ENCODE results near the gene COMMD1. TPM values are rescaled to one million over a fixed set of nuclear protein-coding genes. Genes with fewer than 3 reads are reported as not detected.

The COMMD1 gene
- total RNA-seq, 2 experiments from 2014 or later = 11.5 to 13.2 TPM

DNA sequence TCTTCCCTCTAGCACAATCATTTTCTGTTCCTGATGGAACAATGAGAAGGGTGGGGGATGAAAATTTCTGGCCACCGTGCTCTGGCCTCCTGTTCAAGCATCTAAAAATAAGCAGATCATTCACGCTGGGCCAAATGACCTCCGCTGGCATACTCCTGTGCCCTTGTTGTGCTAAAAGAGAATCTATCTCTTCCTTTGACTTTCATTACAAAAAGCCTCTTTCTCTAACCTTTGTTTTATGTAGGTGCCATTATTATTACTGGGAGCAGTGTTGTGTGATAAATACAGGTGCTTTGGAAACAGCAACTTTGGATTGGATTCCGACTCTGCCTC is 245.8 kb downstream of the COMMD1 start:
- H3K27me3 Mint-ChIP-seq = no peaks in the 10 kb centered on the region
- ChIA-PET CTCF (no interaction called here), POLR2A (no interaction called here)
- Histone ChIP-seq H3K4me3 (ENCODE audit: low read length) (no peak overlapping the region), H3K4me1 (ENCODE audit: insufficient read depth, low read length) (no peaks in the 10 kb centered on the region), H3K27me3 (ENCODE audit: control insufficient read depth in 1 of 2, insufficient read depth in 2 of 2, low read length in 2 of 2) (no peaks in the 10 kb centered on the region), H3K27ac (ENCODE audit: low read depth in 1 of 2, low read length in 2 of 2) (no peak overlapping the region), H3K9me3 (ENCODE audit: control insufficient read depth in 1 of 2, insufficient read depth in 1 of 2, low read length in 2 of 2) (peaks cover 0 to 10% of the 10 kb centered on the region in 2 experiments), H3K36me3 (ENCODE audit: insufficient read depth, low read length) (no peaks in the 10 kb centered on the region)
- ATAC-seq (ENCODE audit: poor library complexity) = no peak
- TF ChIP-seq, protein P1, sequence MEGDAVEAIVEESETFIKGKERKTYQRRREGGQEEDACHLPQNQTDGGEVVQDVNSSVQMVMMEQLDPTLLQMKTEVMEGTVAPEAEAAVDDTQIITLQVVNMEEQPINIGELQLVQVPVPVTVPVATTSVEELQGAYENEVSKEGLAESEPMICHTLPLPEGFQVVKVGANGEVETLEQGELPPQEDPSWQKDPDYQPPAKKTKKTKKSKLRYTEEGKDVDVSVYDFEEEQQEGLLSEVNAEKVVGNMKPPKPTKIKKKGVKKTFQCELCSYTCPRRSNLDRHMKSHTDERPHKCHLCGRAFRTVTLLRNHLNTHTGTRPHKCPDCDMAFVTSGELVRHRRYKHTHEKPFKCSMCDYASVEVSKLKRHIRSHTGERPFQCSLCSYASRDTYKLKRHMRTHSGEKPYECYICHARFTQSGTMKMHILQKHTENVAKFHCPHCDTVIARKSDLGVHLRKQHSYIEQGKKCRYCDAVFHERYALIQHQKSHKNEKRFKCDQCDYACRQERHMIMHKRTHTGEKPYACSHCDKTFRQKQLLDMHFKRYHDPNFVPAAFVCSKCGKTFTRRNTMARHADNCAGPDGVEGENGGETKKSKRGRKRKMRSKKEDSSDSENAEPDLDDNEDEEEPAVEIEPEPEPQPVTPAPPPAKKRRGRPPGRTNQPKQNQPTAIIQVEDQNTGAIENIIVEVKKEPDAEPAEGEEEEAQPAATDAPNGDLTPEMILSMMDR (IDR thresholded peaks at IDR 0.05) = no peak
- peaks cover 6% of the 10 kb centered on the region for H3K9me3 Mint-ChIP-seq
- H3K4me3 Mint-ChIP-seq = no peak overlapping the region
- no peak for DNase-seq
- H3K4me1 Mint-ChIP-seq (ENCODE audit: low read depth) = peaks cover 7% of the 10 kb centered on the region
- intact Hi-C loops (cut with DNase I, micrococcal nuclease) = no loop called here
- no peak overlapping the region for H3K27ac Mint-ChIP-seq
- H3K36me3 Mint-ChIP-seq (ENCODE audit: low read depth) = no peaks in the 10 kb centered on the region

DNA sequence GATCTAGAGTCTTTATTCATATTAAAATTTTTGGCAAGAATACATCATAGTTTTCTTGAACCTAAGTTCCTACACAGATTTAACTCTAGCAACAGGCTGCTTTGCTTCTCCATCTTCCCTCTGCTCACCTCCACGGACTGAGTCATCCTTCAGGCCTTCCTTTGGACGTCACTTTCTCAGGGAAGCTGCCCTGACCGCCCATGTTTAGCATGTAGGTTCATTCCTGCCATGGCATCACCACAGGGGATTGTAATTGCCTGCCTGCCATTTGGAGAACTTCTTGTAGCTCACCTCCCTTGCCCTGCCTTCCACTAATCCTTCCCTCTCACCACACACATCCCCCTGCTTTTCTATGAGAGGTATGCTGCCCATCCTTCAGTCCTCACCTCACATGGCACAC is 246.5 kb downstream of the COMMD1 start:
- no peaks in the 10 kb centered on the region for H3K4me1 ChIP-seq (ENCODE audit: insufficient read depth, low read length)
- TF ChIP-seq, protein P1 (IDR thresholded peaks at IDR 0.05) = no peak
- H3K27me3 ChIP-seq (ENCODE audit: control insufficient read depth in 1 of 2, insufficient read depth in 2 of 2, low read length in 2 of 2) = no peaks in the 10 kb centered on the region
- H3K36me3 ChIP-seq (ENCODE audit: insufficient read depth, low read length) = no peaks in the 10 kb centered on the region
- H3K36me3 Mint-ChIP-seq (ENCODE audit: low read depth) = no peaks in the 10 kb centered on the region
- H3K4me3 Mint-ChIP-seq = no peak overlapping the region
- POLR2A ChIA-PET = no interaction called here
- H3K4me1 Mint-ChIP-seq (ENCODE audit: low read depth) = peaks cover under 1% of the 10 kb centered on the region
- H3K9me3 ChIP-seq (ENCODE audit: control insufficient read depth in 1 of 2, insufficient read depth in 1 of 2, low read length in 2 of 2) = peaks cover 0 to 10% of the 10 kb centered on the region in 2 experiments
- DNase-seq (no peak), ATAC-seq (ENCODE audit: poor library complexity) (no peak)
- CTCF ChIA-PET = no interaction called here
- no peaks in the 10 kb centered on the region for H3K27me3 Mint-ChIP-seq
- no peak overlapping the region for H3K27ac Mint-ChIP-seq
- H3K9me3 Mint-ChIP-seq = peaks cover 6% of the 10 kb centered on the region
- H3K4me3 ChIP-seq (ENCODE audit: low read length) = no peak overlapping the region
- no peak overlapping the region for H3K27ac ChIP-seq (ENCODE audit: low read depth in 1 of 2, low read length in 2 of 2)
- intact Hi-C loops (cut with DNase I, micrococcal nuclease) = no loop called here

- peaks cover 0 to 10% of the 10 kb centered on the region in 2 experiments for H3K9me3 ChIP-seq (ENCODE audit: control insufficient read depth in 1 of 2, insufficient read depth in 1 of 2, low read length in 2 of 2)
- H3K27me3 ChIP-seq (ENCODE audit: control insufficient read depth in 1 of 2, insufficient read depth in 2 of 2, low read length in 2 of 2) = no peaks in the 10 kb centered on the region
- H3K4me1 ChIP-seq (ENCODE audit: insufficient read depth, low read length) = no peaks in the 10 kb centered on the region
- no peak for ATAC-seq (ENCODE audit: poor library complexity)
- H3K4me3 ChIP-seq (ENCODE audit: low read length) = no peak overlapping the region
- TF ChIP-seq, protein P1 (IDR thresholded peaks at IDR 0.05) = no peak
- intact Hi-C loops (cut with DNase I, micrococcal nuclease) = no loop called here
- no peak overlapping the region for H3K27ac ChIP-seq (ENCODE audit: low read depth in 1 of 2, low read length in 2 of 2)
- Mint-ChIP-seq H3K9me3 (peaks cover 6% of the 10 kb centered on the region), H3K27ac (no peak overlapping the region), H3K4me3 (no peak overlapping the region), H3K4me1 (ENCODE audit: low read depth) (no peaks in the 10 kb centered on the region), H3K36me3 (ENCODE audit: low read depth) (no peaks in the 10 kb centered on the region), H3K27me3 (no peaks in the 10 kb centered on the region)
- DNase-seq = no peak
- H3K36me3 ChIP-seq (ENCODE audit: insufficient read depth, low read length) = no peaks in the 10 kb centered on the region
- POLR2A ChIA-PET = no interaction called here
- CTCF ChIA-PET = no interaction called here
Measured at GRCh38 chr2:62156861-62157496, 251.5 kb downstream of the COMMD1 start.
